Choroid plexus epithelial cell (primary cell): Measurements from ENCODE around the gene GYPC.

Experiments
- DNase-seq: peaks from one replicate; pipeline ENCODE4 v3.0.0-alpha.2; 2010; ENCODE audit warnings: low read depth
- H3K4me3 ChIP-seq: 2 replicates; pipeline ENCODE4 v1.5.1; 2011; ENCODE audit warnings: low read depth, mild to moderate bottlenecking, control low read depth, low read length, moderate library complexity
- CTCF ChIP-seq: conservative IDR thresholded peaks from 2 replicates; pipeline ENCODE4 v1.5.1; 2011; ENCODE audit warnings: low read depth, mild to moderate bottlenecking, control low read depth, inconsistent platforms, low read length, moderate library complexity

Gene GYPC

DNA sequence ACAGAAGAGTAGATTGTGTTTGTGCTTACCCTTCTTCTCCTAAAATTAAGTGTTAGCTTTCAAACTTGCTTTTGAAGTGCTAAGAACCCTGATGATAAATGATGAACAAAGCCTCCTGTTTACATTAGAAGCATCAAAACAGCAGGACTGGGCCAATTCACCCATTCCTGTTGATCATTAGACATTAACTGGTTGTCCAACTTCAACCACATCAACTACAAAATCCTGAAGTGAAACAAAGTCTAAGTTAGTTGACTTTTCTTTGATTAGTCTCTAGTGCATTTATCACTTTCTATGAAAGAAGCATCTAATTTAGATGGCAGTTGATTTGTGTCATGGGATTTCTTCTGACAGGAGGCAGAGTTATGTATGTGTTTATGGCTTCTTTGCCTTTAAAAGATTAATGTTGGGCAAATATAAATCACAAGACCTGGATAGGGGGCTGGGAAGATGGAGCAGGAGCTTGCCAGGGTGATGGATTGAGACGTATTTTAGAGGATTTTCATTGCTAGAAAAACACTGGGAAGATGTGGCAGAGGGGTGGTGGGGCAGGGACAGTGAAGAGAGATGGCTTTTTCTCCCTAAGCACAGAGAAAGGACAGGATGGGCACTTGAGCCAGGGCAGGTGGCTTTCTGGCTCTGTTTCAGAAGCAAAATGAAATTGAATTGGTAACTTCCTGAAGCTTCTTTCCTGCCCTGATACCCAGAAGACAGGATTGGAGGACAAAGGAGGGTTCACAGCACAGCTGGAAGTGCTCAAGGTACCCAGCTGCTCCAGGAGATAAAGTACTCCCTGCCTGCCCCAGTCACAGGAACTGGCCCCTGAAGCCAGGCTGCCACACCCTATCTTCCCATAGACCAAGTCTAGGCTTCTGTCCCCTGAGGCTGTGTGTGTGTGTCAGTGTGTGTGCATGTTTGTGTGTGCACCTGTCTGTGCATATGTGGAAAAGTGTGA is 20.5 kb downstream of the GYPC start:
- no peak overlapping the region for H3K4me3 ChIP-seq
- TF ChIP-seq CTCF = no peak
- DNase-seq = no peak

DNA sequence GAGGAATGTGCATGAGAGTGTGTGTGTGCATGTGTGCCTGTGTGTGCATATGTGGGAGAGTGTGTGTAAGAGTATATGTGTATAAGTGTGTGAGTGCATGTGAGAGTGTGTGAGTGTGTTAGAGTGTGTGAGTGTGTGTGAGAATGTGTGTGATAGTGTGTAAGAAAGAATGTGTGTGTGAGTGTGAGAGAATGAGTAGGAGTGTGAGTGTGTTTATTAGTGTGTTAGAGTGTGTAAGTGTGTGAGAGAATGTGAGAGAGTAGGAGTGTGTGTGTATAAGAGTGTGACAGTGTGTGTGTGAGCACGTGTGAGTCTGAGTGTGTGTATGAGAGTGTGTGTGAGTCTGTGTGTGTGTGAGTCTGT is 21.2 kb downstream of the GYPC start:
- no peak for TF ChIP-seq CTCF
- no peak for DNase-seq
- no peak overlapping the region for H3K4me3 ChIP-seq

DNA sequence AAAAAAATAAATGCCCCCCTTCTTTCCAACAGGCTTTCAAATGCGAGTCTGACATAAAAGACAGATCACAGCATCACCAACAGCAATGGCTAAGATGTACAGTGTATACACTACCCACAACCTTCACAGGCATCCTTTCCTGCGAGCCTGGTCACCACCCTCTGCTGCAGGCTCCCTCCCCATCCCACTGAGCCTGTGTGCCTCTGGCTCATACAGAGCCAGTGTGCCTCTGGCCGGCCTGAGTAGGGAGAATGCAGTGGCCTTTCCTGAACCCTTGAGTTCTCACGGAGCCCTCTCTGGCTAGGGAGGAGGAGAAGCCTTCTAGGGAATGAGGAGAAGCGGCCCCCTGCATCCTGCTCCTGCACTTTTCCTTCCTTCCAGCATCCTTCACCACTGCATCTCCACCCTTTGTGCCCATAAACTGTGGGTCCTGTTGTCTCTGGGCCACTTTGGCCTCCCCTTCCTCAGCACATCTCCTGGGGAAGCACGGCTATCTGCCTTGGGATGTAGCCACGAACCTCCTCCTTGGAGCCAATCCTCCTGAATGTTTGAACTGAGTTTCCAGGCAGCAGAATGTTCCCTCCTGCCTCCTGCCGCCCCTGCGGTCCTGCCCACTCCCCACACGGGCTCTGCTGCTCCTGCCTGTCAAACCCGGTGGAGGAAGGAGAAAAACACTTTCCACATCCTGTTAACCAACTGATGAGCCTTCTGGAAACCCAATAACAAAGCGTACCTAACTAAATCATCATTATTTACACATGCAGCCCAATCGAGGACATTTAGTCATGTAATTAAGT is 22.5 kb downstream of the GYPC start:
- H3K4me3 ChIP-seq = no peak overlapping the region
- TF ChIP-seq CTCF = no peak
- no peak for DNase-seq

DNA sequence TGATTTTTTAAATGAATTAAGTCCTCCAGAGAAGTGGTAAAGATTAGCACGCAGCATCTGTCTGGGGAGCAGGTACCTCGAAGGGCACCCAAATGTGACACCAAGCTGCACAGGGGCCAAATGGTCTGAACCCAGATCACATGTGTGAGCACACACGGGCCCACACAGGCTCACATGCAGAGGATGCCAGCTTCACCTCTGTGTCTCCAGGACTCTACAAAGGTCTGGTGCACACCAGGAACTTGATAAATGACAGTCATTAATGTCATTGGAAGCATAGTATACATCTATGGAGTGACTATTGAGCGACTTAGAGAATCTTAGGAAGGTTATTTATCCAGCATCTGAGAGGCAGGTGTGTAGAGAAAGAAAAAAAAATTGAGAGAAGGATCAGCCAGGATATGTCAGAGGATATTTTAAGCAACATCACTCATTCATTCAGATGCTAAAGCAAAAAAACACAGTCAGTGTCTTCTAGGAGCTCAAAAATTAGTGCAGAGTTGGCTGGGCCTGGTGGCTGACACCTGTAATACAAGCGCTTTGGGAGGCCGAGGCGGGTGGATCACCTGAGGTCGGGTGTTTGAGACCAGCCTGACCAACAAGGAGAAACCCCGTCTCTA is 23.2 kb downstream of the GYPC start:
- no peak overlapping the region for H3K4me3 ChIP-seq
- DNase-seq = no peak
- no peak for TF ChIP-seq CTCF

GRCh38 chr2:126681505-126681904 is 25.5 kb downstream of the GYPC start:
- H3K4me3 ChIP-seq = no peak overlapping the region
- DNase-seq = no peak
- no peak for TF ChIP-seq CTCF

GRCh38 chr2:126685629-126686028 is 29.7 kb downstream of the GYPC start:
- no peak for DNase-seq
- H3K4me3 ChIP-seq = no peak overlapping the region
- TF ChIP-seq CTCF = no peak
